ENCODE results near the gene CNOT2.

CNOT2 gene

DNA sequence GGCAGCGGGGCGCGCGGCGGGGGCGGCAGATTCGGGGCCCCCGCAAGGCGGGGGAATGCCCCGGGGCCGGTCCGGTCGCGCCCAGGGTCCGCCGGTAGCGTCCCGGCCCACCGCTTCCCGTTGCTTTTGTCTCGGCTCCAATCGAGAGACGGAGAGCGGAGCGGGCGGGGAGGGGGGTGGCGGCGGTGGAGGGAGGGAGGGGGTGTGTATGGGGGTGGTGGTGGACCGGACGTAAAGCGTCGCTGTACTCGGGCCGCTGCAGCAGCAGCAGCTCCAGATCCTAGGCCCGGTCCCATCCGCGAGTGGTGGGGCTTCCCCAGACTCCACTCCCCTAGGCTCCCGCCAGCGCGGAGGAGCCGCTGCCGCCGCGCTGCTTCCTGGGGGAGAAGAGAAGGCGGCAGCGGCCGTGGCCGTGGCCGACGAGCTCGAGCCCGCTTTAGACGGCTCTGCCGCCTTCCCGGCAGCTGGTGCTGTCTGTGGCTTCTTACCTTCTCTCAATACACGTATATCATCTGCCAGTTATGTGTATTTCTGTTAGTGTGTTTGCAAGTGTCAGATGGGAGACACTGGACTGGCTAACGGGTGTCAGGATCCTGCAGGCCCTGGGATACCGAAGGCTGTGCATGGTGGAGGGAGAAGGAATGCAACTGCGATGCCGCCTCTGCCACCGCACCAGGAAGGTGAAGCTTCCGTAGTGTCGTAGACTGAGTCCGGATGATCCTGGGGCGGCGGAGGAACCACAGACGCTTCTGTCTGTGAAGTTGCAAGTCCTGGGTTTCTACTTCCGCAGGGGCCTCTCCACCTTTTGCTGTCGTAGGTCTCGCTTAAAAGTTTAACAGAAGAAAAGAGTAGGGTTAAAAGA lies 508 bp downstream of the CNOT2 start:
- DNase-seq (ENCODE audit: low spot score): peak; percentile 45
- Mint-ChIP-seq H3K9me3 (no peaks in the 10 kb centered on the region), H3K27me3 (ENCODE audit: low read depth) (no peaks in the 10 kb centered on the region), H3K4me1 (ENCODE audit: low read depth) (peaks cover 47% of the 10 kb centered on the region), H3K4me3 (peak overlapping the region; percentile 99), H3K36me3 (ENCODE audit: low read depth) (peaks cover 50% of the 10 kb centered on the region), H3K27ac (peak overlapping the region; percentile 99)

GRCh38 chr12:70244409-70244808 lies 1.2 kb downstream of the CNOT2 start:
- H3K27ac Mint-ChIP-seq: peak overlapping the region; percentile 97
- no peaks in the 10 kb centered on the region for H3K27me3 Mint-ChIP-seq (ENCODE audit: low read depth)
- H3K36me3 Mint-ChIP-seq (ENCODE audit: low read depth): peaks cover 47% of the 10 kb centered on the region
- H3K4me3 Mint-ChIP-seq: peak overlapping the region; percentile 99
- H3K4me1 Mint-ChIP-seq (ENCODE audit: low read depth): peaks cover 47% of the 10 kb centered on the region
- no peak for DNase-seq (ENCODE audit: low spot score)
- no peaks in the 10 kb centered on the region for H3K9me3 Mint-ChIP-seq

GRCh38 chr12:70245458-70245857 lies 2.2 kb downstream of the CNOT2 start:
- no peak for DNase-seq (ENCODE audit: low spot score)
- no peaks in the 10 kb centered on the region for H3K27me3 Mint-ChIP-seq (ENCODE audit: low read depth)
- H3K9me3 Mint-ChIP-seq: no peaks in the 10 kb centered on the region
- H3K4me1 Mint-ChIP-seq (ENCODE audit: low read depth): peaks cover 42% of the 10 kb centered on the region
- no peak overlapping the region for H3K27ac Mint-ChIP-seq
- H3K4me3 Mint-ChIP-seq: peak overlapping the region; percentile 19
- H3K36me3 Mint-ChIP-seq (ENCODE audit: low read depth): peaks cover 37% of the 10 kb centered on the region

DNA sequence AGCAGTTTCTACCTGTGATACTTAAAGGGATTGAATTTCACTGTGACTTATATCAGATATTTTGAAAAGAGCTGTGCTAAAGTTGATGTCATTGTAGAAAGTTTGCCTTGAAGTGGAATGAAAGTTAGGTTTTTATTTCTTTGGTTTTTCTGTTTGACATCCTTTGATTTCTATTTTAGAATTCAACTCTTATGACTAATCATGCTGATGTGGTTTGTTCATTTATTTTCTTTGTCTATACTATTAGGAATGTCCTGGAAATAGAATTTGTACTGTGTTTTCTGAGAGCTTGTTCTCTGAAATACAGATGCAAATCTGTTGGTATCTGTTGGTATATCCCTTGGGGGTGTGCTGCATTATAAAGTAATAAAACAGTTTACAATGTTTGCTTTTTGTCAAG lies 3.3 kb downstream of the CNOT2 start:
- Mint-ChIP-seq H3K27ac (no peak overlapping the region), H3K36me3 (ENCODE audit: low read depth) (peaks cover 28% of the 10 kb centered on the region)

DNA sequence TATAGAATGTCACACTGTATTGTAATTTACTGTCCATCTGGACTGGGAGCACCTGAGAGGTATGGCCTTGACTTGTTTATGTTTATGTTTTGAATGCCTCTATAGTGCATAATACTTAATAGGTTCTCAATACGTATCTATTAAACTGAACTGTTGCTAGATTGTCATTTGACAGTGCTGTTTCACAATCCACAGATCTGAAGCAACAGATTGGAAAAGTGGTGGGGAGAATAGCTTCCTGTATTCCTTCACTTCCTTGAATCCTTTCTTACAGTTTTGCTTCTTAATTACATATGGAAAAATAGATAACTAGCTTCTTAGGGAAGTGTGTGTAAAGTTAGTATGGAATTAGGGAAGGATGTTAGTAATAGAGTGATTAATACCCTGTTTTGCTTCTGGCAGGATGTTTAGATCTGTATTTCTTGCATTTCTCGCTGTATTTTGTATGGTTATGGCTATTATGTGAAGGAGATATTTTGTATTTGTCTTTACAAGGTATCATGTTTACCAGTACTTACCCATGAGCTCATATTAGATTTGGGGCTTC lies 4.5 kb downstream of the CNOT2 start:
- Mint-ChIP-seq H3K36me3 (ENCODE audit: low read depth) (peaks cover 21% of the 10 kb centered on the region), H3K9me3 (no peaks in the 10 kb centered on the region), H3K27ac (no peak overlapping the region), H3K4me3 (no peak overlapping the region), H3K4me1 (ENCODE audit: low read depth) (peaks cover 31% of the 10 kb centered on the region), H3K27me3 (ENCODE audit: low read depth) (no peaks in the 10 kb centered on the region)
- no peak for DNase-seq (ENCODE audit: low spot score)

More for the DNA sequence above, 3.3 kb downstream of the CNOT2 start:
- Mint-ChIP-seq H3K4me1 (ENCODE audit: low read depth) (peaks cover 38% of the 10 kb centered on the region), H3K27me3 (ENCODE audit: low read depth) (no peaks in the 10 kb centered on the region), H3K4me3 (no peak overlapping the region), H3K9me3 (no peaks in the 10 kb centered on the region)
- no peak for DNase-seq (ENCODE audit: low spot score)

- no peak overlapping the region for H3K4me3 Mint-ChIP-seq
- no peak for DNase-seq (ENCODE audit: low spot score)
- H3K27me3 Mint-ChIP-seq (ENCODE audit: low read depth): no peaks in the 10 kb centered on the region
- no peaks in the 10 kb centered on the region for H3K9me3 Mint-ChIP-seq
- no peak overlapping the region for H3K27ac Mint-ChIP-seq
- peaks cover 18% of the 10 kb centered on the region for H3K36me3 Mint-ChIP-seq (ENCODE audit: low read depth)
- H3K4me1 Mint-ChIP-seq (ENCODE audit: low read depth): peaks cover 31% of the 10 kb centered on the region
Observed at GRCh38 chr12:70248876-70249275, 5.6 kb downstream of the CNOT2 start.

- peaks cover 29% of the 10 kb centered on the region for H3K4me1 Mint-ChIP-seq (ENCODE audit: low read depth)
- no peaks in the 10 kb centered on the region for H3K9me3 Mint-ChIP-seq
- no peak for DNase-seq (ENCODE audit: low spot score)
- H3K36me3 Mint-ChIP-seq (ENCODE audit: low read depth): peaks cover 13% of the 10 kb centered on the region
- no peak overlapping the region for H3K27ac Mint-ChIP-seq
- H3K27me3 Mint-ChIP-seq (ENCODE audit: low read depth): no peaks in the 10 kb centered on the region
- no peak overlapping the region for H3K4me3 Mint-ChIP-seq
Observed at GRCh38 chr12:70249903-70250302, 6.7 kb downstream of the CNOT2 start.

DNA sequence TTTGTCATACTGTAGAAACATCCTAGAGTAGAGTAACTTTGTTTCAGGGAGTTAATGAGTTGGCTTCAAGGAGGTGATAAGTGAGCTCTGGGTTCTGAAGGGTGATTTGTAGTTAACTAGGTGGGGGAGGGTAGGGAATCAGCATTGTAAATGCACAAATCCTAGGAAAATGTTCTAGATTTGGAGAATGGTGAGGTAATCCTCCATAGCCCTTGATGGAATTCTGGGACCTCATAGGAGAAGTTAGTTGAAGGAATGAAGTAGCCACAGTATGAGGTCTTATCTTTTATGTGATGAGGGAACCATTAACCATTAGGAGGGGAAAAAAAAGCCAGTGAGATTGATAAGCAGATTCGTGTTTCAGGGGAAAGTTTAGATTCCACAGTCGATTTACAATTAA lies 8.0 kb downstream of the CNOT2 start:
- no peak overlapping the region for H3K4me3 Mint-ChIP-seq
- H3K36me3 Mint-ChIP-seq (ENCODE audit: low read depth): peaks cover 12% of the 10 kb centered on the region
- no peaks in the 10 kb centered on the region for H3K9me3 Mint-ChIP-seq
- DNase-seq (ENCODE audit: low spot score): no peak
- H3K27me3 Mint-ChIP-seq (ENCODE audit: low read depth): no peaks in the 10 kb centered on the region
- H3K27ac Mint-ChIP-seq: no peak overlapping the region
- peaks cover 26% of the 10 kb centered on the region for H3K4me1 Mint-ChIP-seq (ENCODE audit: low read depth)

- Mint-ChIP-seq H3K27ac (no peak overlapping the region), H3K9me3 (no peaks in the 10 kb centered on the region), H3K4me1 (ENCODE audit: low read depth) (peaks cover 23% of the 10 kb centered on the region), H3K36me3 (ENCODE audit: low read depth) (peaks cover 14% of the 10 kb centered on the region), H3K27me3 (ENCODE audit: low read depth) (no peaks in the 10 kb centered on the region), H3K4me3 (no peak overlapping the region)
- no peak for DNase-seq (ENCODE audit: low spot score)
Observed at GRCh38 chr12:70251661-70252060, 8.4 kb downstream of the CNOT2 start.

- H3K27ac Mint-ChIP-seq: no peak overlapping the region
- H3K4me3 Mint-ChIP-seq: no peak overlapping the region
- no peaks in the 10 kb centered on the region for H3K27me3 Mint-ChIP-seq (ENCODE audit: low read depth)
- peaks cover 12% of the 10 kb centered on the region for H3K36me3 Mint-ChIP-seq (ENCODE audit: low read depth)
- no peaks in the 10 kb centered on the region for H3K9me3 Mint-ChIP-seq
- DNase-seq (ENCODE audit: low spot score): no peak
- H3K4me1 Mint-ChIP-seq (ENCODE audit: low read depth): peaks cover 20% of the 10 kb centered on the region
Observed at GRCh38 chr12:70252832-70253231, 9.6 kb downstream of the CNOT2 start.

GRCh38 chr12:70254225-70254624 lies 11.0 kb downstream of the CNOT2 start:
- peaks cover 8% of the 10 kb centered on the region for H3K36me3 Mint-ChIP-seq (ENCODE audit: low read depth)
- no peak overlapping the region for H3K27ac Mint-ChIP-seq
- DNase-seq (ENCODE audit: low spot score): no peak
- H3K4me3 Mint-ChIP-seq: no peak overlapping the region
- peaks cover 19% of the 10 kb centered on the region for H3K4me1 Mint-ChIP-seq (ENCODE audit: low read depth)
- H3K9me3 Mint-ChIP-seq: no peaks in the 10 kb centered on the region
- no peaks in the 10 kb centered on the region for H3K27me3 Mint-ChIP-seq (ENCODE audit: low read depth)

GRCh38 chr12:70254846-70255245 lies 11.6 kb downstream of the CNOT2 start:
- H3K36me3 Mint-ChIP-seq (ENCODE audit: low read depth): peaks cover 8% of the 10 kb centered on the region
- no peak overlapping the region for H3K27ac Mint-ChIP-seq
- no peaks in the 10 kb centered on the region for H3K9me3 Mint-ChIP-seq
- no peaks in the 10 kb centered on the region for H3K27me3 Mint-ChIP-seq (ENCODE audit: low read depth)
- H3K4me3 Mint-ChIP-seq: no peak overlapping the region
- DNase-seq (ENCODE audit: low spot score): no peak
- H3K4me1 Mint-ChIP-seq (ENCODE audit: low read depth): peaks cover 19% of the 10 kb centered on the region

DNA sequence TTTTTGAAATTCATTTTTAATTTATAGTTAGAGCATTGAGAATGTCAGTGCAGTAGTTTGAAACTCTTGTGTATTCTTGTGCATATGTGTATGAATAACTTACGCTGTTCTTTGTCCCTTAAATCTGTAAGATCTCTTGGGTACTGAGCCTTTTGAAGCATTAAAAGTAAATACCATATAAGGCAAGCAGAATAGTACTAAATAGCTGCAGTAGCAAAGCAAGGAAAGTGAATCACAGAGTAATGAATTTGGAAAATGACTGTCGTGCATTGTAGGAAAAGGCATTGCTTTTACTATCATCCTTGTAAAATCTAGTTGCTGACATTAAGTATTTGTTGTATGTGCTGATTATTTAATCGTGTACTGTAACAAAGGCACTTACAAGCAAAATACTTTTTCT lies 12.1 kb downstream of the CNOT2 start:
- Mint-ChIP-seq H3K4me3 (no peak overlapping the region), H3K27me3 (ENCODE audit: low read depth) (no peaks in the 10 kb centered on the region), H3K9me3 (no peaks in the 10 kb centered on the region), H3K36me3 (ENCODE audit: low read depth) (peaks cover 8% of the 10 kb centered on the region), H3K4me1 (ENCODE audit: low read depth) (peaks cover 19% of the 10 kb centered on the region), H3K27ac (no peak overlapping the region)
- DNase-seq (ENCODE audit: low spot score): no peak

DNA sequence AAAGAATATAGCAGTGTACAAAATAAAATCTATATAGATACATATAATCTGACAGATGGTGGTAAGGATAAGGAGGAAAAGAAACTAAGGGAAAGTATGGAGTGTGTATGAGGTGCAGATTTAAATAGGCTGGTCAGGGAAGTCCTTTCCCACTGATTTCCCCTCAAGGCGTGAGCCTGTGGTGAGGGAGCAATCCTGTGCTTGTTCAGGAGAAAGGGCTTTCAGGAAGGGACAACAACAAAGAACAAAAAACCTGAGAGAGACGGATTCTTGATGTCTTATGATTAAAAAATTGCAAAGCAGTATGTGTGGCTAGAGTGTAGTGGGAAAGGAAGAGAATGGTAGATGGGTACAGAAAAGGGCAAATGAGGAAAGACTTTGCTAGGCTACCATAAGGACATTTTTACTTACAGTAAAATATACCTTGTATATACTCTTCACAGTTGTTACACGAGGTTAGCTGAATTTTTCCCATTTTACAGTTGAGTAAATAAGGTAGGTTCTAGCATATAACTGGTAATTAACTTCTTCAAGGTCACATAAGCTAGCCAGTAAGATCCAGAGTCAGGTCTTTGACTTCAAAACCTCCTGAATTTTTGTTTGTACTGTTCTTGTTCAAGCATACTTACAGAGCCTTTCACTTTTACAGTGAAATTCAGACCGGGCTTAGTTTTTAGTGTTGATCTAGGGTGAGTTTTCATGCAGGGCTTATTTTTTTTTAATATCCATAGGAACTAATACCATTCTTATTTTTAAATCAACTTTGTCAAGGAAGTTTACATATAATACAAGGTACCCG lies 15.6 kb downstream of the CNOT2 start:
- Mint-ChIP-seq H3K36me3 (ENCODE audit: low read depth) (peaks cover 21% of the 10 kb centered on the region), H3K9me3 (no peaks in the 10 kb centered on the region), H3K4me3 (no peak overlapping the region), H3K4me1 (ENCODE audit: low read depth) (peaks cover 18% of the 10 kb centered on the region), H3K27me3 (ENCODE audit: low read depth) (no peaks in the 10 kb centered on the region), H3K27ac (no peak overlapping the region)
- no peak for DNase-seq (ENCODE audit: low spot score)
